NT2/D1 (cell line): Measurements from ENCODE around the gene ITSN1.

ENCODE experiments used
- DNase-seq: peaks from one replicate; pipeline ENCODE4 v3.0.0-alpha.2; 2011; ENCODE audit warnings: low read depth, low spot score
- H3K27me3 ChIP-seq: 2 replicates; pipeline ENCODE4 v1.6.0; 2011; ENCODE audit warnings: mild to moderate bottlenecking; ENCODE audit not compliant: insufficient read length, insufficient read depth
- H3K36me3 ChIP-seq: 2 replicates; pipeline ENCODE4 v1.6.1; 2011; ENCODE audit warnings: mild to moderate bottlenecking, low read length, mixed read lengths; ENCODE audit not compliant: insufficient read depth, insufficient read length
- H3K4me1 ChIP-seq: 2 replicates; pipeline ENCODE4 v1.5.1; 2011; ENCODE audit not compliant: insufficient read depth, insufficient read length
- H3K4me3 ChIP-seq: 2 replicates; pipeline ENCODE4 v1.5.1; 2011; ENCODE audit warnings: low read depth; ENCODE audit not compliant: insufficient read length
- H3K9ac ChIP-seq: 2 replicates; pipeline ENCODE4 v1.6.0; 2011; ENCODE audit warnings: low read depth; ENCODE audit not compliant: insufficient read length
- H3K9me3 ChIP-seq: 2 replicates; pipeline ENCODE4 v1.5.1; 2011; ENCODE audit warnings: mild to moderate bottlenecking, low read length; ENCODE audit not compliant: insufficient read depth
- SUZ12 ChIP-seq: IDR thresholded peaks from 2 replicates; pipeline ENCODE4 v1.6.1; 2011; ENCODE audit not compliant: insufficient read length, insufficient read depth; ENCODE audit errors: extremely low read depth
- ZNF274 ChIP-seq: IDR thresholded peaks from 2 replicates; pipeline ENCODE4 v1.6.1; 2011; ENCODE audit warnings: mild to moderate bottlenecking, low read depth, low read length

Gene ITSN1

DNA sequence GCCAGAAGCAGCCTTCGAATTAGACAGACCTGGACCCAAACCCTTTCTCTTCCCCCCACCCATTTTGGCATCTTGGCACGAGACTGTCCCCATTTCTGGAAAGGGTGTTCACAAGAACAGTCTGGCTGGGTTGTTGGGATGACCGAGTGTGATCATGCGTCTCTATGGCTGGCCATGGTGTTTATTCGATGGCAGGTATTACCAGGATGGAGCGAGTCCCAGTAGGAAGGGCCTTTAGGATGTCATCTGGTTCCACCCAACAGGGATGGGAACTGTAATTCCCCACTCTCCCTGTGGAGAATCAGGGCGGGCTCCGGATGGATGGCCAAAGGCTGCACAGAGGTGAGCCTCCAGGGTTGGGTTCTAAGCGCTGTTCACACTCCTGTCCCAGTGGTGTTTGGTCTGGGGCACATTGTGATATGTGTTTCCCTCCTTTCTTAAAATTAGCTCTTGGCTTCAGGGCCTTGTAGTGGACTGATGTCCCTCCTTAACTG, 306.7 kb downstream of the ITSN1 start:
- Histone ChIP-seq H3K4me3 (no peak overlapping the region), H3K4me1 (peaks cover 12% of the 10 kb centered on the region), H3K27me3 (no peaks in the 10 kb centered on the region), H3K36me3 (peaks cover 18% of the 10 kb centered on the region), H3K9ac (no peak overlapping the region), H3K9me3 (peaks cover 7% of the 10 kb centered on the region; the same call in 1 of the 2 replicates)
- TF ChIP-seq ZNF274 = no peak
- no peak for TF ChIP-seq SUZ12
- DNase-seq = no peak
